ENCODE results near the gene VAPA. TPM values are rescaled to one million over a fixed set of nuclear protein-coding genes. Genes with fewer than 3 reads are reported as not detected.

Gene VAPA
- polyA plus RNA-seq, 1 donor (not counting 4 experiments of a cell fraction or from before 2014, with no cell fraction given): 350 TPM

DNA sequence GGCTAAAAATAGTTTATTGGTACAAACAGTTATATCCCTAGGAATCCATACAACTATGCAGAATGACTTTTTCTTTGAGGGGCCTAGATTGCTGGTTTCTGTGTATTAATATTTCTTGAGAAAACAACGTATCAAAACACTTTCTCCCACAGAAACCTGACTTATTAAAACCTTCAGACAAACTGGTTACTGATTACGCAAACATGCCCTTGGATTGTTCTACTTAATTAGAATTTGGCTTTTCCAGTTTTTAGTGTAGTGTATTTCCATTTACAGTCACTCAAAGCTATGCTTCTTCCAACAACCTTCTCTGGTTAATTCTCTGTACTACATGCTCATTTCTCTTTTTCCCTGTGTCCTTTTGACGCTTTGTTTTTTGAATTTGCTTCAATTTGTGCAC, 20.0 kb downstream of the VAPA start:
- Histone ChIP-seq H3K79me2 (ENCODE audit: control insufficient read depth, insufficient read depth, low read length) (peaks cover 79% of the 10 kb centered on the region), H3K4me2 (ENCODE audit: control insufficient read depth, extremely low read depth, insufficient read depth, low read depth, low read length) (no peak overlapping the region), H3K4me3 (ENCODE audit: control insufficient read depth in 2 of 3, extremely low read depth in 1 of 3, insufficient read depth in 2 of 3, low read depth in 1 of 3, low read length in 3 of 3) (no peak overlapping the region), H3K9ac (ENCODE audit: control insufficient read depth, extremely low read depth, insufficient read depth, low read length) (no peak overlapping the region), H3K9me1 (ENCODE audit: control insufficient read depth, extremely low read depth, insufficient read depth, low read length) (no peaks in the 10 kb centered on the region), H3K27me3 (ENCODE audit: control insufficient read depth, extremely low read depth, insufficient read depth, low read length) (no peaks in the 10 kb centered on the region), H3K9me3 (ENCODE audit: control insufficient read depth, low read depth, low read length) (no peaks in the 10 kb centered on the region), H3K27ac (ENCODE audit: control insufficient read depth, insufficient read depth, low read length) (peak overlapping the region; percentile 18), H3K36me3 (ENCODE audit: control insufficient read depth in 2 of 2, extremely low read depth in 1 of 2, insufficient read depth in 2 of 2, low read length in 2 of 2) (peaks cover 10 to 13% of the 10 kb centered on the region in 2 experiments), H2AFZ (ENCODE audit: control insufficient read depth, low read length) (no peak overlapping the region), H4K20me1 (ENCODE audit: control insufficient read depth, extremely low read depth, insufficient read depth, low read length) (peaks cover 12% of the 10 kb centered on the region), H3K4me1 (ENCODE audit: control insufficient read depth, extremely low read depth, insufficient read depth, low read length) (peaks cover 21% of the 10 kb centered on the region)
- dilution Hi-C loops (cut with MboI; ENCODE audit: extremely low pct_ligation_motif_present, low sequenced_read_pairs): no loop called here
- TF ChIP-seq, protein P1, sequence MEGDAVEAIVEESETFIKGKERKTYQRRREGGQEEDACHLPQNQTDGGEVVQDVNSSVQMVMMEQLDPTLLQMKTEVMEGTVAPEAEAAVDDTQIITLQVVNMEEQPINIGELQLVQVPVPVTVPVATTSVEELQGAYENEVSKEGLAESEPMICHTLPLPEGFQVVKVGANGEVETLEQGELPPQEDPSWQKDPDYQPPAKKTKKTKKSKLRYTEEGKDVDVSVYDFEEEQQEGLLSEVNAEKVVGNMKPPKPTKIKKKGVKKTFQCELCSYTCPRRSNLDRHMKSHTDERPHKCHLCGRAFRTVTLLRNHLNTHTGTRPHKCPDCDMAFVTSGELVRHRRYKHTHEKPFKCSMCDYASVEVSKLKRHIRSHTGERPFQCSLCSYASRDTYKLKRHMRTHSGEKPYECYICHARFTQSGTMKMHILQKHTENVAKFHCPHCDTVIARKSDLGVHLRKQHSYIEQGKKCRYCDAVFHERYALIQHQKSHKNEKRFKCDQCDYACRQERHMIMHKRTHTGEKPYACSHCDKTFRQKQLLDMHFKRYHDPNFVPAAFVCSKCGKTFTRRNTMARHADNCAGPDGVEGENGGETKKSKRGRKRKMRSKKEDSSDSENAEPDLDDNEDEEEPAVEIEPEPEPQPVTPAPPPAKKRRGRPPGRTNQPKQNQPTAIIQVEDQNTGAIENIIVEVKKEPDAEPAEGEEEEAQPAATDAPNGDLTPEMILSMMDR (optimal IDR thresholded peaks at IDR 0.05 in 1 of 3, IDR thresholded peaks at IDR 0.05 in 1 of 3, conservative IDR thresholded peaks at IDR 0.05 in 1 of 3; ENCODE audit: extremely low read depth in 1 of 3, insufficient read depth in 2 of 3, low read length in 3 of 3): no peak
- TF ChIP-seq EZH2 (IDR thresholded peaks at IDR 0.05; ENCODE audit: low read length): no peak
- no peak for FAIRE-seq
- no peak for DNase-seq (ENCODE audit: low read depth, low spot score)

DNA sequence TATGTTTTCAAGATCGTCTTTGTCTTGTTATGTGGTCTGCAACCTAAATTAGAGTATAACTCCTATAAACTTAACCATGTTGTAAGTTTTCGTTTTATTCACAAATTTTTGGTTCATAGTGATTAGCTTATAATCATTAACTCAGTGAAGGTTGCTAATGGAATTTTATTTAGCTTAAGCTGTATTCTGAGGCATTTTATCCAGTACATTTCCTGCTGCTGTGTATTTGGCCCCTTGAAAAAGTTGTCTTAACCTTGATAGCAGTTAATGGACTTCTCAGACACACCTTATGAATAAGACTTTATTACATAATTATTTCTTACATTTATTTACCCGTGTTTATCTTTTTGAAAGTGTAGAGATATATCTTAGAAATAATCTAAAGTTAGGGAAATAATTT, 20.5 kb downstream of the VAPA start:
- Histone ChIP-seq H2AFZ (ENCODE audit: control insufficient read depth, low read length) (no peak overlapping the region), H3K27me3 (ENCODE audit: control insufficient read depth, extremely low read depth, insufficient read depth, low read length) (no peaks in the 10 kb centered on the region), H3K4me3 (ENCODE audit: control insufficient read depth in 2 of 3, extremely low read depth in 1 of 3, insufficient read depth in 2 of 3, low read depth in 1 of 3, low read length in 3 of 3) (no peak overlapping the region), H3K4me2 (ENCODE audit: control insufficient read depth, extremely low read depth, insufficient read depth, low read depth, low read length) (no peak overlapping the region), H3K9me1 (ENCODE audit: control insufficient read depth, extremely low read depth, insufficient read depth, low read length) (no peaks in the 10 kb centered on the region), H3K9ac (ENCODE audit: control insufficient read depth, extremely low read depth, insufficient read depth, low read length) (no peak overlapping the region), H4K20me1 (ENCODE audit: control insufficient read depth, extremely low read depth, insufficient read depth, low read length) (peaks cover 10% of the 10 kb centered on the region), H3K36me3 (ENCODE audit: control insufficient read depth in 2 of 2, extremely low read depth in 1 of 2, insufficient read depth in 2 of 2, low read length in 2 of 2) (peaks cover 11 to 13% of the 10 kb centered on the region in 2 experiments), H3K4me1 (ENCODE audit: control insufficient read depth, extremely low read depth, insufficient read depth, low read length) (peaks cover 17% of the 10 kb centered on the region), H3K27ac (ENCODE audit: control insufficient read depth, insufficient read depth, low read length) (no peak overlapping the region), H3K9me3 (ENCODE audit: control insufficient read depth, low read depth, low read length) (no peaks in the 10 kb centered on the region), H3K79me2 (ENCODE audit: control insufficient read depth, insufficient read depth, low read length) (peaks cover 75% of the 10 kb centered on the region)
- dilution Hi-C loops (cut with MboI; ENCODE audit: extremely low pct_ligation_motif_present, low sequenced_read_pairs): no loop called here
- TF ChIP-seq EZH2 (IDR thresholded peaks at IDR 0.05; ENCODE audit: low read length): no peak
- TF ChIP-seq, protein P1 (optimal IDR thresholded peaks at IDR 0.05 in 1 of 3, IDR thresholded peaks at IDR 0.05 in 1 of 3, conservative IDR thresholded peaks at IDR 0.05 in 1 of 3; ENCODE audit: extremely low read depth in 1 of 3, insufficient read depth in 2 of 3, low read length in 3 of 3): no peak
- DNase-seq (ENCODE audit: low read depth, low spot score) (no peak), FAIRE-seq (no peak)
